Measurements from ENCODE around the gene KMT2E. TPM values are rescaled to one million over a fixed set of nuclear protein-coding genes. Genes with fewer than 3 reads are reported as not detected.

The KMT2E gene
- total RNA-seq, 1 experiment from 2014 or later = 52.3 TPM

DNA sequence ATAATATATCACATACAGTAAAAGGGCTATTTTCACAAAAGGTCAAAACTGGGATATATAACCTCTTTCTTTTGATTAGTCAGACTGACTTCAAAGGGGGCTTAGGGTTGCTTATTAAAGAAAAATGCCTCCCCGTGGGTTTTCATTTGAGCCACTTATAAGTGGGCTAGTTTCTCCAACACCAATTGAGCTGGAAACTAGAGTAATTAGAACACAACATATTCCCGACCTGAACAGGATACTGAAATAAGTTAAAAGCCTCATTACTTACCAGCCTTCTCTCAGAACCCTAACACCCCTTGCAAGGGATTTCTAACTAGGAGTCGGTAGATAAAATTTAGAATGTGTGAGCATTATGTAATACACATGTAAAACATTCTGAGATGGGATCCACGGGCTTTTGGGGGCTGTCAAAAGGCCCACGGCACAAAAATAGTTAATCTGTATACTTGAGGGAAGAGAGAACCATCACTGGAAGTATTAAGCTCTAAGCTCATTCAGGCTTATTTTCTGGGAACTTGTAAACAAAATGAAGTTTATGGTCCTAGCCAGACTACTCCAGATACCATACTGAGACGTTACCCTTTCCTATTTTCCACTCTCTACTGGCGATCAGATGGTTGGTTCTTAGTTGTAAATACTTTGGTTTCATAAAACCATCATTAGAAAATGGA, 29.3 kb upstream of the KMT2E start:
- peaks cover 66% of the 10 kb centered on the region for H3K4me1 Mint-ChIP-seq
- peak overlapping the region; percentile 100 for H3K27ac Mint-ChIP-seq

DNA sequence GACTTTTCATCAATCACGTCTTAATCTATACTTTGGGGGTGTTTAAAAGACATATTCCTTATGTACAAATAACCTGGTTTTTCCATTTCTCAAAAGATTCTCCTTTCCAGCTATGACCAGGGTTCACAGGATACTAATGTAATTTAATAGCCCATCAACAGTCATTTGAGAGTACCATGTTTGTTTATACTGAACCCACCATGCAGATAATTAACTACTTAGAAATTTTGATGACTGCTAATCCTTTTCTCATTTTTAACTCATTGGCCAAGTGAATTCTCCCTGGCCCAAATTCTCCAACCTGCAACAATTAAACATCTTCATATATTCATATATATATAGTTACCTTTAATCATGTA, 28.8 kb upstream of the KMT2E start:
- Mint-ChIP-seq H3K9me3 (no peaks in the 10 kb centered on the region), H3K27ac (peak overlapping the region; percentile 100), H3K4me3 (peak overlapping the region; percentile 98), H3K27me3 (ENCODE audit: low read depth) (no peaks in the 10 kb centered on the region), H3K36me3 (no peaks in the 10 kb centered on the region), H3K4me1 (peaks cover 61% of the 10 kb centered on the region)
- ChIA-PET POLR2A (interaction anchor here (0.8 to 2.2 kb wide), 4 partner anchors 18 to 29 kb away, joined by 3 to 29 read pairs (median 4); partner anchors contain the start of gene KMT2E), CTCF (no interaction called here)
- ATAC-seq (no peak), DNase-seq (ENCODE audit: low spot score) (no peak)
- TF ChIP-seq NR2C2 (CRISPR knock-in tag; IDR thresholded peaks at IDR 0.05) (no peak), HMGXB4 (CRISPR knock-in tag; IDR thresholded peaks at IDR 0.05) (no peak), MYBL2 (CRISPR knock-in tag; IDR thresholded peaks at IDR 0.05) (no peak), SMAD3 (CRISPR knock-in tag; IDR thresholded peaks at IDR 0.05; ENCODE audit: borderline replicate concordance) (no peak), GRHL2 (CRISPR knock-in tag; IDR thresholded peaks at IDR 0.05; ENCODE audit: insufficient replicate concordance, severe bottlenecking) (no peak), CREM (CRISPR knock-in tag; IDR thresholded peaks at IDR 0.05) (no peak), ZNF416 (CRISPR knock-in tag; IDR thresholded peaks at IDR 0.05) (no peak)

More for the DNA sequence above, 29.3 kb upstream of the KMT2E start:
- no peak for TF ChIP-seq RELA (CRISPR knock-in tag; IDR thresholded peaks at IDR 0.05; ENCODE audit: borderline replicate concordance)
- TF ChIP-seq TEAD4 (CRISPR knock-in tag; IDR thresholded peaks at IDR 0.05) = no peak
- no peak for TF ChIP-seq NR2C2 (CRISPR knock-in tag; IDR thresholded peaks at IDR 0.05)
- no peak for TF ChIP-seq EMX1 (CRISPR knock-in tag; IDR thresholded peaks at IDR 0.05)
- no peak for TF ChIP-seq ATF6 (CRISPR knock-in tag; IDR thresholded peaks at IDR 0.05)
- no peak for TF ChIP-seq ETV6 (CRISPR knock-in tag; IDR thresholded peaks at IDR 0.05)
- TF ChIP-seq, protein P1, sequence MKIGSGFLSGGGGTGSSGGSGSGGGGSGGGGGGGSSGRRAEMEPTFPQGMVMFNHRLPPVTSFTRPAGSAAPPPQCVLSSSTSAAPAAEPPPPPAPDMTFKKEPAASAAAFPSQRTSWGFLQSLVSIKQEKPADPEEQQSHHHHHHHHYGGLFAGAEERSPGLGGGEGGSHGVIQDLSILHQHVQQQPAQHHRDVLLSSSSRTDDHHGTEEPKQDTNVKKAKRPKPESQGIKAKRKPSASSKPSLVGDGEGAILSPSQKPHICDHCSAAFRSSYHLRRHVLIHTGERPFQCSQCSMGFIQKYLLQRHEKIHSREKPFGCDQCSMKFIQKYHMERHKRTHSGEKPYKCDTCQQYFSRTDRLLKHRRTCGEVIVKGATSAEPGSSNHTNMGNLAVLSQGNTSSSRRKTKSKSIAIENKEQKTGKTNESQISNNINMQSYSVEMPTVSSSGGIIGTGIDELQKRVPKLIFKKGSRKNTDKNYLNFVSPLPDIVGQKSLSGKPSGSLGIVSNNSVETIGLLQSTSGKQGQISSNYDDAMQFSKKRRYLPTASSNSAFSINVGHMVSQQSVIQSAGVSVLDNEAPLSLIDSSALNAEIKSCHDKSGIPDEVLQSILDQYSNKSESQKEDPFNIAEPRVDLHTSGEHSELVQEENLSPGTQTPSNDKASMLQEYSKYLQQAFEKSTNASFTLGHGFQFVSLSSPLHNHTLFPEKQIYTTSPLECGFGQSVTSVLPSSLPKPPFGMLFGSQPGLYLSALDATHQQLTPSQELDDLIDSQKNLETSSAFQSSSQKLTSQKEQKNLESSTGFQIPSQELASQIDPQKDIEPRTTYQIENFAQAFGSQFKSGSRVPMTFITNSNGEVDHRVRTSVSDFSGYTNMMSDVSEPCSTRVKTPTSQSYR (CRISPR knock-in tag; IDR thresholded peaks at IDR 0.05) = no peak
- no peak for TF ChIP-seq MXD4 (CRISPR knock-in tag; IDR thresholded peaks at IDR 0.05; ENCODE audit: borderline replicate concordance)
- no peak for TF ChIP-seq GABPB1 (CRISPR knock-in tag; IDR thresholded peaks at IDR 0.05)
- H3K4me3 Mint-ChIP-seq = peak overlapping the region; percentile 98
- ChIA-PET CTCF (interaction anchor here (0.6 to 0.9 kb wide), 2 partner anchors 23 to 30 kb away, joined by 3 read pairs; no protein-coding TSS in a partner anchor), POLR2A (interaction anchor here (0.7 to 2.2 kb wide), 7 partner anchors 18 to 547 kb away, joined by 3 to 29 read pairs (median 3); partner anchors contain the start of genes KMT2E and RINT1)
- H3K9me3 Mint-ChIP-seq = no peaks in the 10 kb centered on the region
- DNase-seq (ENCODE audit: low spot score) (no peak), ATAC-seq (no peak)
- no peaks in the 10 kb centered on the region for H3K27me3 Mint-ChIP-seq (ENCODE audit: low read depth)
- H3K36me3 Mint-ChIP-seq = no peaks in the 10 kb centered on the region
